IMR-90 (cell line): Measurements from ENCODE around the gene KDM6B. TPM values are rescaled to one million over a fixed set of nuclear protein-coding genes. Genes with fewer than 3 reads are reported as not detected.

ENCODE experiments used
- ATAC-seq: fragments of 200-7000 bp; cut with Tn5 transposase; 2 replicates; pipeline ENCODE4 v1.9.1; 2020; ENCODE audit warnings: low read depth, mild to moderate bottlenecking, moderate library complexity
- BruUV-seq: library from RNA; stranded (reverse); fragments of 400-500 nt; replicated peaks from 2 replicates; lab custom pipeline; 2021; lab: Mats Ljungman, UMichigan
- CTCF ChIA-PET: fragments of 300-600 bp; formaldehyde crosslinking; extraction: SDS; loops from one replicate; lab custom pipeline; 2021; ENCODE audit warnings: antibody characterized with exemption; lab: Yijun Ruan, JAX
- POLR2A ChIA-PET: fragments of 300-600 bp; sonication (Branson Sonifier 250); formaldehyde crosslinking; loops from one replicate; lab custom pipeline; 2022; ENCODE audit warnings: antibody characterized with exemption; ENCODE audit not compliant: unreplicated experiment; lab: Charles Lee
- DNase-seq: peaks from one replicate; pipeline ENCODE4 v3.0.0; 2013
- H2AFZ ChIP-seq: replicated peaks from 2 replicates; pipeline ENCODE3; 2013; ENCODE audit warnings: low read length, mild to moderate bottlenecking; ENCODE audit not compliant: poor library complexity
- H2AK5ac ChIP-seq: 2 replicates; pipeline ENCODE4 v1.6.1; 2013; ENCODE audit warnings: low read depth, low read length, inconsistent platforms
- H2AK9ac ChIP-seq: replicated peaks from 2 replicates; pipeline ENCODE3; 2013; ENCODE audit warnings: mild to moderate bottlenecking, low read depth, low read length, moderate library complexity; ENCODE audit not compliant: poor library complexity
- H2BK120ac ChIP-seq: 2 replicates; pipeline ENCODE4 v1.6.1; 2013; ENCODE audit warnings: low read depth, low read length, inconsistent platforms
- H2BK15ac ChIP-seq: 3 replicates; pipeline ENCODE4 v1.6.1; 2013; ENCODE audit warnings: low read depth, low read length, inconsistent platforms
- H2BK20ac ChIP-seq: 2 replicates; pipeline ENCODE4 v1.6.1; 2013; ENCODE audit warnings: low read depth, mild to moderate bottlenecking, inconsistent platforms, low read length, moderate library complexity
- H2BK5ac ChIP-seq: 2 replicates; pipeline ENCODE4 v1.6.1; 2013; ENCODE audit warnings: mild to moderate bottlenecking, low read depth, low read length, inconsistent platforms; ENCODE audit not compliant: poor library complexity, severe bottlenecking
- H3K14ac ChIP-seq: replicated peaks from 2 replicates; pipeline ENCODE4 v1.6.1; 2013; ENCODE audit warnings: low read depth, low read length, inconsistent platforms
- H3K18ac ChIP-seq: 2 replicates; pipeline ENCODE4 v1.6.1; 2013; ENCODE audit warnings: low read depth, low read length, control low read depth
- H3K23ac ChIP-seq: 2 replicates; pipeline ENCODE4 v1.6.1; 2013; ENCODE audit warnings: low read depth, low read length, inconsistent platforms
- H3K27ac ChIP-seq: 2 replicates; pipeline ENCODE4 v1.5.1; 2013; ENCODE audit warnings: mild to moderate bottlenecking, control low read depth, low read length; ENCODE audit not compliant: insufficient read depth
- H3K27me3 ChIP-seq: 2 replicates; pipeline ENCODE4 v1.6.1; 2013; ENCODE audit warnings: low read length; ENCODE audit not compliant: control insufficient read depth, insufficient read depth
- H3K36me3 ChIP-seq: 2 replicates; pipeline ENCODE4 v1.6.1; 2013; ENCODE audit warnings: low read length, mixed read lengths; ENCODE audit not compliant: control insufficient read depth, insufficient read depth
- H3K4ac ChIP-seq: 2 replicates; pipeline ENCODE4 v1.6.1; 2013; ENCODE audit warnings: low read depth, low read length, inconsistent platforms
- H3K4me1 ChIP-seq: 2 replicates; pipeline ENCODE4 v1.6.1; 2013; ENCODE audit warnings: low read length, mixed read lengths; ENCODE audit not compliant: control insufficient read depth, insufficient read depth
- H3K4me2 ChIP-seq: 2 replicates; pipeline ENCODE4 v1.6.1; 2013; ENCODE audit warnings: low read depth, mild to moderate bottlenecking, control low read depth, low read length, moderate library complexity
- H3K4me3 ChIP-seq: 2 replicates; pipeline ENCODE4 v1.5.1; 2013; ENCODE audit warnings: low read depth, mild to moderate bottlenecking, control low read depth, low read length, moderate library complexity; ENCODE audit not compliant: insufficient read depth
- H3K56ac ChIP-seq: 2 replicates; pipeline ENCODE4 v1.6.1; 2013; ENCODE audit warnings: low read length, inconsistent platforms; ENCODE audit not compliant: insufficient read depth; ENCODE audit errors: extremely low read depth
- H3K79me1 ChIP-seq, 2 experiments: 2 replicates each; pipeline ENCODE4 v1.6.1; 2013; ENCODE audit warnings: low read length in 2 of 2, inconsistent platforms in 1 of 2, low read depth in 1 of 2
- H3K9ac ChIP-seq: 2 replicates; pipeline ENCODE4 v1.6.1; 2013; ENCODE audit warnings: low read depth, low read length, control low read depth
- H3K9me1 ChIP-seq: 2 replicates; pipeline ENCODE4 v1.6.1; 2013; ENCODE audit warnings: low read length, inconsistent platforms; ENCODE audit not compliant: insufficient read depth
- H3K9me3 ChIP-seq: 2 replicates; pipeline ENCODE4 v1.6.1; 2013; ENCODE audit warnings: low read length; ENCODE audit not compliant: control insufficient read depth, insufficient read depth
- H4K20me1 ChIP-seq: 2 replicates; pipeline ENCODE4 v1.6.1; 2013; ENCODE audit warnings: low read length, inconsistent platforms; ENCODE audit not compliant: insufficient read depth
- H4K5ac ChIP-seq: 2 replicates; pipeline ENCODE4 v1.6.1; 2013; ENCODE audit warnings: mild to moderate bottlenecking, low read depth, low read length, control low read depth
- H4K8ac ChIP-seq, 2 experiments: 2 replicates each; pipeline ENCODE4 v1.6.1; 2013; ENCODE audit warnings: low read depth in 2 of 2, low read length in 2 of 2, control low read depth in 1 of 2, inconsistent platforms in 1 of 2
- H4K91ac ChIP-seq: 2 replicates; pipeline ENCODE4 v1.6.1; 2013; ENCODE audit warnings: low read depth, low read length, inconsistent platforms; ENCODE audit not compliant: insufficient read depth
- MAZ ChIP-seq: IDR thresholded peaks from 2 replicates; pipeline ENCODE4 v1.6.1; 2012; ENCODE audit warnings: low read depth, mild to moderate bottlenecking, low read length, improper control_type of control experiment, moderate library complexity, borderline replicate concordance
- WGBS, 2 experiments: methylation state at CpG; one replicate each; pipeline versions ENCODE4 v1.1.5 to v1.1.7; 2013; ENCODE audit warnings: missing lambda C conversion rate in 2 of 2; ENCODE audit not compliant: insufficient read length in 1 of 2; ENCODE audit errors: extremely low coverage in 2 of 2; 5-methylcytosine and 5-hydroxymethylcytosine counted together
- dilution Hi-C: fragments of 300-500 bp; cut with HindIII; formaldehyde crosslinking; loops from one replicate; pipeline ENCODE4 v1.14.3; 2018; ENCODE audit warnings: low sequenced_read_pairs; ENCODE audit not compliant: unreplicated experiment
- in situ Hi-C: fragments of 300-500 bp; cut with MboI; formaldehyde crosslinking; loops from 3 replicates; pipeline ENCODE4 v1.14.3; 2019; ENCODE audit warnings: low sequenced_read_pairs, inconsistent platforms, mixed read lengths
- intact Hi-C: fragments of 100-400 bp; cut with micrococcal nuclease; formaldehyde crosslinking; loops from 2 replicates; pipeline ENCODE4 v1.10.0; 2022
- polyA plus RNA-seq, 3 experiments: library from polyadenylated mRNA; depleted of rRNA; stranded (reverse); fragments of >200 nt; gene quantifications; 2 replicates each; pipeline ENCODE4 v1.2.3, GENCODE V29; 2012; ENCODE audit warnings: low replicate concordance in 1 of 3
- total RNA-seq: library from RNA; depleted of rRNA; stranded (reverse); fragments of >200 nt; gene quantifications from 2 replicates; pipeline ENCODE4 v1.2.3, GENCODE V29; 2012

KDM6B gene
- total and polyA plus RNA-seq, 2 of the 4 experiments (the other 2 are of a cell fraction) = 0.72 to 3.5 TPM

- H3K36me3 ChIP-seq = no peaks in the 10 kb centered on the region
- H3K4ac ChIP-seq = no peak overlapping the region
- no peak overlapping the region for H3K56ac ChIP-seq
- no peak overlapping the region for H3K23ac ChIP-seq
- no peak for TF ChIP-seq MAZ
- BruUV-seq = no TSS peak
- H3K18ac ChIP-seq = no peak overlapping the region
- H3K4me1 ChIP-seq = no peaks in the 10 kb centered on the region
- no peak overlapping the region for H2BK5ac ChIP-seq
- dilution Hi-C loops (no loop called here), in situ Hi-C loops (no loop called here), intact Hi-C loops (no loop called here)
- no peaks in the 10 kb centered on the region; the same call in 1 of the 2 replicates for H4K20me1 ChIP-seq
- no peak overlapping the region for H2AFZ ChIP-seq
- no peak overlapping the region for H4K91ac ChIP-seq
- H2BK20ac ChIP-seq = no peak overlapping the region
- no peak overlapping the region for H4K5ac ChIP-seq
- no peak overlapping the region for H3K14ac ChIP-seq
- no peaks in the 10 kb centered on the region for H3K9me3 ChIP-seq
- H2BK120ac ChIP-seq = no peak overlapping the region
- ChIA-PET POLR2A (no interaction called here), CTCF (interaction anchor here (1.8 kb wide), 1 partner anchor 74 kb away, joined by 5 read pairs; no protein-coding TSS in a partner anchor)
- H3K27ac ChIP-seq = no peak overlapping the region
- ATAC-seq = no peak
- H3K79me1 ChIP-seq = no peaks in the 10 kb centered on the region
- no peak for DNase-seq
- 100% methylated on average over 1 of the region's 9 CpGs; no CpG with 5 or more reads in 1 of the 2 experiments for WGBS, 2 experiments
- no peaks in the 10 kb centered on the region for H3K9me1 ChIP-seq
- H2BK15ac ChIP-seq = no peak overlapping the region
- no peak overlapping the region for H2AK5ac ChIP-seq
- no peak overlapping the region for H3K9ac ChIP-seq
- H2AK9ac ChIP-seq = no peak overlapping the region
- H3K27me3 ChIP-seq = peaks cover 49% of the 10 kb centered on the region
- H4K8ac ChIP-seq = no peak overlapping the region
- H3K4me3 ChIP-seq = no peak overlapping the region
- H3K4me2 ChIP-seq = no peak overlapping the region
These were observed 16.4 kb upstream of the KDM6B start for GRCh38 chr17:7817643-7817964.
